AG09309 (cell line): Measurements from ENCODE around the gene SMAD2.

Experiments
- DNase-seq: peaks from one replicate; pipeline ENCODE4 v3.0.0-alpha.2; 2010; ENCODE audit warnings: low read depth
- H3K4me3 ChIP-seq: 2 replicates; pipeline ENCODE4 v1.5.1; 2011; ENCODE audit warnings: mild to moderate bottlenecking, low read depth, low read length, moderate library complexity; ENCODE audit not compliant: control insufficient read depth
- CTCF ChIP-seq: IDR thresholded peaks from 2 replicates; pipeline ENCODE4 v1.5.1; 2011; ENCODE audit warnings: mild to moderate bottlenecking, low read depth, low read length, inconsistent platforms; ENCODE audit not compliant: insufficient read depth, control insufficient read depth; ENCODE audit errors: missing control alignments

SMAD2 gene

GRCh38 chr18:47950511-47950910, 20.1 kb upstream of the SMAD2 start:
- DNase-seq: no peak
- H3K4me3 ChIP-seq: no peak overlapping the region
- no peak for TF ChIP-seq CTCF

- DNase-seq: no peak
- TF ChIP-seq CTCF: no peak
- H3K4me3 ChIP-seq: no peak overlapping the region
Measured at GRCh38 chr18:47949202-47949601, 18.7 kb upstream of the SMAD2 start.

GRCh38 chr18:47946889-47947288, 16.4 kb upstream of the SMAD2 start:
- TF ChIP-seq CTCF: no peak
- H3K4me3 ChIP-seq: no peak overlapping the region
- DNase-seq: no peak

- TF ChIP-seq CTCF: no peak
- no peak overlapping the region for H3K4me3 ChIP-seq
- no peak for DNase-seq
Measured at GRCh38 chr18:47944972-47945852, 14.8 kb upstream of the SMAD2 start.

- no peak overlapping the region for H3K4me3 ChIP-seq
- DNase-seq: no peak
- no peak for TF ChIP-seq CTCF
Measured at GRCh38 chr18:47936952-47937351, 6.5 kb upstream of the SMAD2 start.

GRCh38 chr18:47935321-47936055, 5.0 kb upstream of the SMAD2 start:
- no peak for TF ChIP-seq CTCF
- no peak overlapping the region for H3K4me3 ChIP-seq
- no peak for DNase-seq
